Activated T-cell treated with anti-CD3 and anti-CD28 coated beads, Interleukin-2, amount 50 U/mL, for 4 hours (primary cell): ENCODE results near the gene ADAMTS14. TPM values are rescaled to one million over a fixed set of nuclear protein-coding genes. Genes with fewer than 3 reads are reported as not detected.

Experiments used
- ATAC-seq, 2 donors: fragments of 200-7000 bp; cut with Tn5 transposase; one replicate each; pipeline ENCODE4 v1.10.0; 2021
- DNase-seq: peaks from one replicate; pipeline ENCODE4 v3.0.0-alpha.2; 2020
- H3K27me3 Mint-ChIP-seq: one replicate; pipeline ENCODE4 v1.8.0; 2021; ENCODE audit warnings: low read depth, mixed read lengths
- H3K36me3 Mint-ChIP-seq: one replicate; pipeline ENCODE4 v1.8.0; 2022; ENCODE audit warnings: mixed read lengths; ENCODE audit not compliant: insufficient read depth
- H3K4me1 Mint-ChIP-seq: one replicate; pipeline ENCODE4 v1.8.0; 2021; ENCODE audit warnings: low read depth, mixed read lengths
- H3K4me3 Mint-ChIP-seq: one replicate; pipeline ENCODE4 v1.8.0; 2021; ENCODE audit warnings: mild to moderate bottlenecking, moderate library complexity, mixed read lengths
- H3K9me3 Mint-ChIP-seq: one replicate; pipeline ENCODE4 v1.8.0; 2021; ENCODE audit warnings: mixed read lengths
- total RNA-seq, 3 donors: library from RNA; stranded (reverse); gene quantifications; one replicate each; pipeline ENCODE4 v1.2.1, GENCODE V29; 2021

The ADAMTS14 gene
- total RNA-seq, 3 donors from 2014 or later: 0.08 to 0.15 (median 0.14) TPM

DNA sequence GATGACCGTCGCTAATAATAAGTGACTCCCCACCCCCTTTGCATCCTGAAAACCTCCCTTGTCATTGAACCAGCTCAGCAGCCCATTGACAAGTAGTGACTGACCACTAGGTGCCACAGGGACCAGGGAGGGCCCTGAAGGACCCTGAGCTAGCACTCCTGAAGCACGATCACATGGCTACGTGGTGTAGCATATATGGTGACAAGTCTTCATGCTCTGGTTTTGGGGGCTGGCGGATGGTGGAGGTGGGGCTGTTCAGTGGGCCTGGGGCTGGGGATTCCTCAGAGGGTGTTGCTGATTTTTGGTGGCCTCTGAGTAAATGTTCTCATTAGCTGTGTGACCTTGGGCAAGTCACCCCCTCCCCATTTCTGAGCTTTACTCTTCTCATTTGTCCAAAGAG is 4.7 kb downstream of the ADAMTS14 start:
- ATAC-seq: no peak
- Mint-ChIP-seq H3K9me3 (no peaks in the 10 kb centered on the region), H3K4me1 (peaks cover 9% of the 10 kb centered on the region), H3K4me3 (no peak overlapping the region), H3K27me3 (peaks cover 32% of the 10 kb centered on the region), H3K36me3 (no peaks in the 10 kb centered on the region)
- DNase-seq: no peak

- Mint-ChIP-seq H3K36me3 (no peaks in the 10 kb centered on the region), H3K4me1 (peaks cover 8% of the 10 kb centered on the region), H3K9me3 (no peaks in the 10 kb centered on the region), H3K4me3 (no peak overlapping the region), H3K27me3 (peaks cover 32% of the 10 kb centered on the region)
- no peak for ATAC-seq
- DNase-seq: no peak
Measured at GRCh38 chr10:70677620-70678249, 5.4 kb downstream of the ADAMTS14 start.

GRCh38 chr10:70678250-70678635 is 5.9 kb downstream of the ADAMTS14 start:
- H3K27me3 Mint-ChIP-seq: peaks cover 28% of the 10 kb centered on the region
- H3K4me1 Mint-ChIP-seq: peaks cover 4% of the 10 kb centered on the region
- H3K9me3 Mint-ChIP-seq: no peaks in the 10 kb centered on the region
- ATAC-seq (no peak), DNase-seq (no peak)
- no peak overlapping the region for H3K4me3 Mint-ChIP-seq
- no peaks in the 10 kb centered on the region for H3K36me3 Mint-ChIP-seq

DNA sequence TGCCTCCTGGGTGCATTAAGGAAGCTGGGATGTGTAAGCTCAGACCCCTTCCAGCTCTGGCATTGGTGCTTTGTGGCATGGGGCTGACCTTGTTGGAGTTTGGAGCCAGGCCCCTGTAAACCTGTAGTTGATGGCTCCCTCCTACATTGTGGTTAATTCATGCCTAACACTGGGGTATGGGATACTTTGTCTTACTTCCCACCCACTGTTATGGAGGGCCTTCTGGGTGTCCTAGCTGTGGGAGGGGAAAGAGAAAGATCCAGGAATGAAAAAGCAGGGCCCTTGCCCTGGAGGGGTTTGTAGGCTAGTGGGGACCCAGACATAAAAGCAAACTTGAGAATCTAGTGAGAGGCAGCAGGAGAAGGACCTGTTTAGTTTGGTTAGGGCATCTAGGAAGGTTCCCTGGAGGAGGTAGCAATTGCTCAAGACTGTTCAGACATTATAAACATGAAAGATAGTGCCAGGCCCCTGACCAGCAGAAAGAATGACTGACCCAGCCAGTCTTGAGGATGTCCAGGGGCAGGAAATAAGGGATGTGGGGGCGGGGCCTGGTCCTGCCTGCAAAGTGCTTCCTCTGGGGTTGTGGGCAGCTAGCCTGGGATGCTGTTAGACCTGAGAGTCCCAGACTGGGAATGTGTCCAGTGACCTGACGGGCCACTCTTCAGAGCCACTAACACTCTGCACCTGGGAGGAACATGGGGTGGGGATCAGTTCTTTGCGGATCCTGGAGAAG is 6.6 kb downstream of the ADAMTS14 start:
- ATAC-seq: no peak
- H3K4me3 Mint-ChIP-seq: no peak overlapping the region
- no peak for DNase-seq
- peaks cover 3% of the 10 kb centered on the region for H3K4me1 Mint-ChIP-seq
- H3K27me3 Mint-ChIP-seq: peaks cover 22% of the 10 kb centered on the region
- H3K36me3 Mint-ChIP-seq: no peaks in the 10 kb centered on the region
- H3K9me3 Mint-ChIP-seq: no peaks in the 10 kb centered on the region

- H3K9me3 Mint-ChIP-seq: no peaks in the 10 kb centered on the region
- H3K27me3 Mint-ChIP-seq: peaks cover 16% of the 10 kb centered on the region
- ATAC-seq (no peak), DNase-seq (no peak)
- peaks cover 3% of the 10 kb centered on the region for H3K4me1 Mint-ChIP-seq
- H3K36me3 Mint-ChIP-seq: no peaks in the 10 kb centered on the region
- H3K4me3 Mint-ChIP-seq: no peak overlapping the region
Measured at GRCh38 chr10:70679498-70679897, 7.2 kb downstream of the ADAMTS14 start.

- no peak for ATAC-seq
- no peak for DNase-seq
- Mint-ChIP-seq H3K36me3 (no peaks in the 10 kb centered on the region), H3K27me3 (peaks cover 3% of the 10 kb centered on the region), H3K9me3 (no peaks in the 10 kb centered on the region), H3K4me3 (no peak overlapping the region), H3K4me1 (peaks cover 3% of the 10 kb centered on the region)
Measured at GRCh38 chr10:70680899-70681730, 8.8 kb downstream of the ADAMTS14 start.

DNA sequence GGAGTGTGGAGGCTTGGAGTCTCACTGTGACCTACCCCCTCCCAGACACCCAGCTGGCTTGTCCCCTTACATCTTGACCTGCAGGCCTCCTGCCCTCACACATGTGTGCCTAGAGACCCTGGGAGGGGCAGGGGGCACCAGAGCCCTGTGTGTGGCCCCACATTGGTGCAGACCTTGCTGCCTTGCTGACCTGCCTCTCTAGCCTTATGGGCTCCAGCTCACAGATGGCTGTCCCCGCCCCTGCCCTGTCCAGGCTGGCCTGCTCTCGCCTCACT is 9.4 kb downstream of the ADAMTS14 start:
- ATAC-seq (no peak), DNase-seq (no peak)
- Mint-ChIP-seq H3K36me3 (no peaks in the 10 kb centered on the region), H3K27me3 (no peaks in the 10 kb centered on the region), H3K9me3 (no peaks in the 10 kb centered on the region), H3K4me1 (peaks cover 3% of the 10 kb centered on the region), H3K4me3 (no peak overlapping the region)

- Mint-ChIP-seq H3K4me1 (no peaks in the 10 kb centered on the region), H3K9me3 (no peaks in the 10 kb centered on the region), H3K27me3 (no peaks in the 10 kb centered on the region), H3K36me3 (no peaks in the 10 kb centered on the region), H3K4me3 (no peak overlapping the region)
- ATAC-seq (peak in 1 of 2 donors; percentile 43), DNase-seq (no peak)
Measured at GRCh38 chr10:70682920-70683600, 10.8 kb downstream of the ADAMTS14 start.

GRCh38 chr10:70683601-70683934 is 11.3 kb downstream of the ADAMTS14 start:
- ATAC-seq (no peak), DNase-seq (no peak)
- no peaks in the 10 kb centered on the region for H3K9me3 Mint-ChIP-seq
- H3K27me3 Mint-ChIP-seq: no peaks in the 10 kb centered on the region
- H3K4me1 Mint-ChIP-seq: no peaks in the 10 kb centered on the region
- H3K36me3 Mint-ChIP-seq: no peaks in the 10 kb centered on the region
- no peak overlapping the region for H3K4me3 Mint-ChIP-seq

DNA sequence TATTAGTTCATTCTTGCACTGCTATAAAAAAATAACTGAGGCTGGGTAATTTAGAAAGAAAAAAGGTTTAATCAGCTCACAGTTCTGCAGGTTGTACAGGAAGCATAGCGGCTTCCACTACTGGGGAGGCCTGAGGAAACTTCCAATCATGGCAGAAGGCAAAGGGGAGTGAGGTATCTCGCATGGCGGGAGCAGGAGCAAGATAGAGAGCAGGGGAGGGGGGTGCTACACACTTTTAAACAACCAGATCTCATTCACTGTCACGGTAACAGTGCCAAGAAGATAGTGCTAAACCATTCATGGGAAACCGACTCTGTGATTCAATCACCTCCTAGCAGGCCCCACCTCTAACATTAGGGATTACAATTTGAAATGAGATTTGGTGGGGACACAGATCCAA is 11.6 kb downstream of the ADAMTS14 start:
- DNase-seq: no peak
- Mint-ChIP-seq H3K4me1 (no peaks in the 10 kb centered on the region), H3K36me3 (no peaks in the 10 kb centered on the region), H3K27me3 (no peaks in the 10 kb centered on the region), H3K9me3 (no peaks in the 10 kb centered on the region), H3K4me3 (no peak overlapping the region)
- ATAC-seq: no peak

- no peak for ATAC-seq
- Mint-ChIP-seq H3K27me3 (no peaks in the 10 kb centered on the region), H3K4me1 (no peaks in the 10 kb centered on the region), H3K36me3 (no peaks in the 10 kb centered on the region), H3K9me3 (no peaks in the 10 kb centered on the region), H3K4me3 (no peak overlapping the region)
- DNase-seq: no peak
Measured at GRCh38 chr10:70684374-70684773, 12.1 kb downstream of the ADAMTS14 start.

DNA sequence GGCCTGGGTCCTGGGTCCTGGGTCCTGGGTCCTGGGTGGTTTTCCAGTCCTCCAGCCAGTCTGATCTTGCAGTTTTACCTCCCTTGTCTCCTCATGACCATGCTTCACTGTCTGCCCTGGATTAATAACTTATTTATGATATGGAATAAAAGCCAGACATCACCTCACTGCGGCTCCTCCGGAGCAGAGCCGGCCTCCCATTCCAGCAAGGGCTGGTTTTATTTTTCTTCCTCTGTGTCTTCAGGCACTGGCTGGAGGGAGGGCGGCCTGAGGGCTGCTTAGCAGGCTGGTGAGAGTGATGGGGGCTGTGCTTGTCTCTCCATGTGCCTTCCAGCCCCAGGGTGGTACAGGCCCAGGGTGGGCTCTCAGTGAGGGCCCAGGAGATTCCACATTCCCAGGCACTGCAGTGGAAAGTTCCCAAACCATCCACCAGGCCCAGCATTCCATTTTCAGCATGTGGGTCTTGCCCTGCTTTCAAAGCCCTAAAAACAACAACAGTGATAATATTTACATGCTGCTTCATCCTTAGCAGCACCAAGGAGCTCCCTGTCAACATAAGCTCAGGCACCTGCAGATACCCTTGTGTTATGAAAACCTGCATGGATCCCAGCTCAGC is 12.6 kb downstream of the ADAMTS14 start:
- DNase-seq (no peak), ATAC-seq (no peak)
- Mint-ChIP-seq H3K9me3 (no peaks in the 10 kb centered on the region), H3K4me1 (no peaks in the 10 kb centered on the region), H3K27me3 (no peaks in the 10 kb centered on the region), H3K4me3 (no peak overlapping the region), H3K36me3 (no peaks in the 10 kb centered on the region)

DNA sequence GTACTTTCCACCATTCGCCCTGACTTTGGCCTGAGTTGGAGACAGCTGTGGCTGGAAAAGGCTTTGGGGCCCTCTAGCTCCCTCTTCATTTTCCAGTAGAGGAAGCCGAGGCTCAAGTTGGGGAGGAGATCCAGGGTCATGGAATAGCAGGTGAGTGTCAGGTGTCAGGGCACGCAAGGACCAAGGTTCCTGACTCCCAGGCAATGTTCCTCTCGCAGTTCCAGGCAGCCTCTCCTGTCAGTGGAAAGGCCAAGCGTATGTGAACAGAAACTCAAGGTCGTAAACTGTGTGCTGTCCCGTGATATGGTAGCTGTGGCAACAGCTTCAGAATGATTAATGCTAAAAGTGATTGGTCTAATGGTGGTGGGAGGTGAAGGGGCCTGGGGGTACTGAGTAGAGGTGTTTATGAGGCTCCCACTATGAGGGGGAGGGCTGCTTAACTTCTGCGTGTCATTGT is 13.2 kb downstream of the ADAMTS14 start:
- Mint-ChIP-seq H3K4me1 (no peaks in the 10 kb centered on the region), H3K27me3 (no peaks in the 10 kb centered on the region), H3K4me3 (no peak overlapping the region), H3K36me3 (no peaks in the 10 kb centered on the region), H3K9me3 (no peaks in the 10 kb centered on the region)
- DNase-seq (no peak), ATAC-seq (no peak)

DNA sequence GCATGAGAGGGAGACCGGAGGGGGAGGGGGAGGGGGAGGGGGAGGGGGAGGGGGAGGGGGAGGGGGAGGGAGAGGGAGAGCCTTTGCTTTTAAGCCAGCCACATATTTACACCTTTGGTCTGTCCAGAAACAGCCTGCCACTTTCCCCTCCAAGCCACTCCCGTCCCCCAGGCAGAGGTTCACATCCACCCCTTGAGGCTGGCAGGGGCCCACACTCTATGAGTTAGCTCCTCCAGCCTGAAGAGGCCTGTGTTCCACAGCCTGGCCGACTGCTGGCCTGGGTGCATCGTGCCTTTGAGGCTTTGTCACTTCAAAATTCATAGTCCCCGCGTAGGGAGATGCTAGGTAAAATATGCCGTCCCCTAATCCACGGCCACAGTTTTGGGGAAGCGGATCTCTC is 16.5 kb downstream of the ADAMTS14 start:
- Mint-ChIP-seq H3K4me1 (no peaks in the 10 kb centered on the region), H3K36me3 (no peaks in the 10 kb centered on the region), H3K27me3 (no peaks in the 10 kb centered on the region), H3K9me3 (no peaks in the 10 kb centered on the region), H3K4me3 (no peak overlapping the region)
- no peak for DNase-seq
- no peak for ATAC-seq
